HUDEP-2 (cell line): ENCODE measurements around the gene CACNA2D3.
"Not testable (repeated sequence)": the region's sequence is repeated elsewhere in the genome, so short reads cannot be mapped to it uniquely, and the experiment has no call there.

Experiments
- DNase-seq, 76 experiments: peaks; one replicate each; lab custom pipeline; 2025; ENCODE audit not compliant: unreplicated experiment in 76 of 76; lab: John Stamatoyannopoulos, UW

The CACNA2D3 gene

DNA sequence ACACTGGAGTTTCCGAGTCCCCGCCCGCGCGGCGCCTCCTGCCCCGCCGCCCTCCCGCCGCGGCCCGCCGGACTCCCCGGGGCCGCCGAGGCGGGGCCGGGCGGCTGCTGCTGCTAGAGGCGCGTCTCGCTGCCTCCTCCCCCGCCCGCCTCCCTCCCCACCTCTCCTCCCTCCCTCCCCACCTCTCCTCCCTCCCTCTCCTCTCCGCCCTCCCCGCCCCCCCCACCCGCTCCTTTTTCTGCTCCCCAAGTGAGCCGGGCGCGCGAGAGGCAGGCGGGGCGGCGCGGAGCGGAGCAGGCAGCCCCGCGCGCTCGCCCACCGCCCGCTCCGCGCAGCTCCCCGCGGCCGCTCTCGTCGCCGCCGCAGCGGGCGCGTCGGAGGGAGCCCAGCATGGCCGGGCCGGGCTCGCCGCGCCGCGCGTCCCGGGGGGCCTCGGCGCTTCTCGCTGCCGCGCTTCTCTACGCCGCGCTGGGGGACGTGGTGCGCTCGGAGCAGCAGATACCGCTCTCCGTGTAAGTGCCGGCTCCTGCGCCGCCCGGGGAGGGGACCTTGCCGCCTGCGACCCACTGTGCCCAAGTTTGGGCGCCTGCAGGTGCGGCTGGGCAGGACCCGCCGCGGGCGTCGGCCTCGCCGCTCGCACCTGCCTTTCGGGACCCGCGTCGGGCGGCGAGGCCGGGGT, at the start of gene CACNA2D3:
TSS of gene CACNA2D3 (plus strand) at position 229 of the 679 bp plus-strand sequence.
- peak in 5 of 76 experiments; percentile 1 to 4 (median 2) for DNase-seq

DNA sequence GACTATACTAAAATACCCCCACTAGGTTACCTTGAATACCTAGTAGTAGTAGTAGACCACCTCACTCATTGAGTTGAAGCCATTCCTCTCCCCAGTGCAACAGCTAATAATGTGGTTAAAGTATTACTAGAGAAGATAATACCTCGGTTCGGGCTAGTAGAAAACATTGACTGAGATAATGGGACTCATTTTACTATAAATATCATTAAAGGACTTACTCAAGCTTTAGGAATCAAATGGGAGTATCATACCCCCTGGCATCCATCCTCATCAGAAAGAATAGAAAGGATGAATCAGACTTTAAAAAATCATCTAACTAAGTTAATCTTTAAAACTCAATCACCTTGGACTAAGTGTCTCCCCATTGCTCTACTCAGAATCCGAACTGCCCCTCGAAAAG, 49.0 kb upstream of the CACNA2D3 start:
- DNase-seq: no peak

DNA sequence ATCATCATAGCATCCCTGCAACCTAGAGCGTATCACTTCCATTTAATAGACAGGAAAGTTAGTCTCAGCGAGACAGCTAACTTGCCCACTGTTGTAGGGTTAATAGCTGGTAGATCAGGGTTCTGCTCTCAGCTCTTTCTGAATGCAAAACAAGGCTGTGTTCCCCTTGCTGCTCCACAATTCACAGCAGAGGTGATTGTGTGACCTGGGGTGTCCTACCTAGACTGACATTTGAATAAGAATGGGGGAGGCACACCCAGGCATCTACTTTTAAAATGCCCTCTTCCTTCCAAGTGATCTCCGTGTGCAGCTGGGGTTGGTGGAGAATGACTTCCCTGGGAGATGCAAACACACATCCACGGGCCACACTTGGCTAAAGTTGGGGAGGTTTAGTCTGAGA, 43.0 kb upstream of the CACNA2D3 start:
- no peak for DNase-seq

DNA sequence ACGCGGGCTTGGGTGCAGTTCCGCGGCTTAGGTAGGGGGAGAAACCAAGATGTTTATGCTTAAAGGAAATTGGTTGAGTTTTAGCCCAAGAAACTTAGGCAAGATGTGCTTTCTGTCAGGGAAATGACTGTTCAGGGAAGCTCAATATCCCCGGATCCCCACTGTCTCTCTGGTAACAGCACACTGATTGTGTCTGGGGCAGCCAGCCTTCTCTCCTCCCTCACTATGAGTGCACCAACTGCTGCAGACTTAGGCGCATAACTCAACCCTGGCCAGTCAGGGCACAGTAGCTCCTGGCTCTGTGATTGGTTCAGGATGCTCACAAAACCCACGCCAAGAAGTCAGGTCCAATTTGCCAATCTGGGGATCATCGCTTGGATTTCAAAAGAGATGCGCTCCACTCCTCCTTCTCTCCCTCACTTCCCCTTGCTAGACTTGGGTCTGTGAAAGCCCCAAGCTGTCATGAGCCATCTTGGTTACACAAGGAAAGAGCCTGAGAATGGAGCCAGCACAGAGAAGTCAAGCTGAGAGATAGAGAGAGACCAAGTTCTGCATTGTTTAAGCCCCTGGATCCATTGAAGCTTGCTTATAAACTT, 42.5 kb upstream of the CACNA2D3 start:
- no peak for DNase-seq

DNA sequence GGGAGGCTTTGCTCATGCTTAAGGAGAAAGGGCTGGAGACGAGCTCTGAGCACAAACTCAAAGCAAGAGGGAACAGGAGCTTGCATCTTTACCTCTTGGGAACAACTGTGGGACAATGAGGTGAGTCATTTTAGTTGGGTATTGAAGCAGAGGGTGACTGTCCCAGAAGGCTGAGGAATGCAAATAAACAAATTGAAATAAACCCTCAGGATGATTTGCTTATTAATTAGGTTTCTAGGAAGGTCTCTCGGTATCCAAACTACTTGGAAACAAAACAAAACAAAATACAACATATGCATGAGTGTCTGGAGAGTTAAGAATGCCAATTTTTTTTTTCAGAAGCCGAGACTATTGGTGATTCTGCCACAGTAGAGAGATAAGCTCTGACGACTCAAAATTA, 38.4 kb upstream of the CACNA2D3 start:
- DNase-seq: no peak

DNA sequence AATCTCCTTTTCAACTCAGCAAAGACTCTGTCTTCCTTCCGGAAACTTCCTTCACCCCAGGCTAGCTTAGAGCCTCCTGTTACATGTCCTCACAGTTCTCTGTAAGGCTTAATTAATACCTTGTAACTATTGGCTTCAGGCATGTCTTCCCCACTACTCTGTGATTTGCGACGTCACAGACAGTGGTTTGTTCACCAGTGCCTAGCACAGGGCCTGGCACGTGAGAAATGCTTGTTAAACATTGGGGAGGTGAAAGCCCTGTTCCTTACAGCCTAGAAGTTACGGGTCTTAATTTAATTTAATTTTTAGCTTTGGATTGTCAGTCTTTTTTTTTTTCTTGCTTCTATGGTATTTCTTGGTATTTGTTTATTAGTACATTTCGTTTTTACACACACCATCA, 36.4 kb upstream of the CACNA2D3 start:
- no peak for DNase-seq

DNA sequence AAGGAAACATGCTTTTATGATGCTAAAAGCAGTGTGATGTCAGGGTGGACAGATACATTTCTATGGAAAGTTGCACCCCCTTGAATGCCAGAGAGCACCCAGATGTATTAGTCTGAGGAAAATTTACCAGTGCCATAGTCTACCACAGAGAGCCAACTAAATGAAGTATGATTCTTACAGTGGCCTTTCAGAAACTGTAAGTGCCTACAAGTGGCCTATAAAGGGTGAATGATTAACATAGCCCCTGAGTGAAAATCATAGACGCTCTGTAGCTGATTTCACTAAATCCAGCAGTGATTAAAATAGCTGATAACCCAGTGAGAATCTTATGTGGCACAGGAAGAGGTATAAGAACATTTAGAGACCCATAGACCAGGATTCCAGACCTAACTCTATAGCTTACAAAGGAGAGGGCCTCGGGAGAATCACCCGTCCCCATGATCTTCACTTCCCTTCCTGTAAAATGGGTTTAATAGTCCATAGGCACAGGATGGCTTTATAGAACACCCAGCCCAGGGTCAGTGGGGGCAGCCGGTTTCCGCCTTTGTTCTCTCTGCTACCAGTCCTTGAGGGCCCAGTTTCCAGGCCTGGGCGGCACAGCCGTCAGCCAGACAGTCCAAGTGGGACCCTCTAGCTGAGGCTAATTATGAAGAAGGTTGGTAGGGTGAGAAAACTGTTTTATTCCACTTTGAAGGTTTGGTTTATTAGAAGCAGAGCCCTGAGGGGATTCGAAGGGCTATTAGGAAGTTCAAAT, 35.5 kb upstream of the CACNA2D3 start:
- DNase-seq: no peak

DNA sequence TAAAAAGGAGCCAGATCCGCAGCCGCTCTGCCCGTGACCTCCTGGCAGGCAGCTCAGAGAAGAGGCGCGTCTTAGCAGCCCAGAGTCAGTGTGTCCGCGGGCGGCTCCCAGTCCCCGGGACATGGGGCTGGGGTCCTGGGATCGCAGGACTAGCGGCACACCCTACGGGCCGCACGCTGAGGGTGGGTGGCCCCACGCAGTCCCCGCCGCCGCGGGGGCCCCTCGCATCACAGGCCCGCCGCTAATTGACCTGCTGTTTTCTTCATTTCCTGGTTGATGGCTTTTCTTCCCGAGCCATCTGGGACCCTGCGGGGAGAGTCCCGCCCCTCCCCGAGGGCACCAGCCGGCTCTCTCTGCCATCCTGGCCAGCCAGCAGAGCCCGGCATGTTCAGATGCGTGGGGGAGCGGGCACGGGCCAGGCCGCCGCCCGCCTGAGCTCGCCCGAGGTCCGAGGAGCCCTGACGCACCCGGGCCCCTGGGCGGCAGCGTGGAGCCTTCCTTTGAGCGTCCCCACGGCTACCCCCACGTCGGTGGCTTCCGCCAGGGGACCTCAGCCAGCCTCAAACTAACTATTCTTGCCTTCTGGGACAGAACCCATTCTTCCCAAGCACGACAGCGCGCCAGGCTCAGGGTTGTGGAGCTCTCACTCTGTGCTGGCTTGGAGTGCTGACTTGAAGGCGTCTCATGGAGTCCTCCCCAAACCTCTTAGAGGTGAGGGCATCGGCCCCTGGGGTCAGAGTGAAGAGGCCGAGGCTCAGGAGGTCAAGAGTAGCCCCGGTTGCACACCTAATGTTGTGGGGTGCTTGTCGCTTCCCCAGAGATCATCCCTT, 34.6 kb upstream of the CACNA2D3 start:
- peak in 1 of 76 experiments; percentile 1 for DNase-seq

DNA sequence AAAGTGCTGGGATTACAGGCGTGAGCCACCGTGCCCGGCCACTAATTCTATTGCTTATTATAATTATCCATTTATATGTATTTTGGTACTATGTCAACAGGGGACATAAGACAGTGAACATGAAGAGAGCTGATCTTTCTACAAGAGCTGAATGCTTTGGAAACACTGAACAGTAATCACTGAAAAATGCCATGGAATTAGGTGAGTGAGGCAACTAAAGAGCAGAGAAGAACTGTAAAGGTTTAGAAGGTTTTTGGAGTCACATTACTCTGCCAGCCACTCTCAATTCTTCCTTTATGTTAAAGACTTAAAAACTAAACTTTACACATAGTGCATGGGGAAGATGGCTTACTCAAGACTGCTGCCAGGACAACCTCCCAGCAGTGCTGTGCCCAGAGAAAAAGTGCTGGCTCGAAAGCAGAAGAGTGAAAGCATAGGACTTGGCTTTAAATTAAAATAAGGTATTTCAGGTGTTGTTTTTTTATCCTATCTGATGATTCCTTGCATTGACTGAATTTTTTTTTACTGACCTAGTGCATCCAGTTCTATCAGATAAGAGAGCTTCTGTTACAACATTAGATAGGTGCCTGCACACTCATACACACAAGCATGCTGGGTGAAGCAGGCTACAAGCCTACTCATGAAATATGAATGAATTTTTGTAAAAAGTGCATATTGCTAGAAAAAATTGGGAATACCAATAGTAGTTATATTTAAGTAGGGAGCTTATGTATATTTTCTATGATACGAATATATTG, 28.7 kb upstream of the CACNA2D3 start:
- DNase-seq: no peak

DNA sequence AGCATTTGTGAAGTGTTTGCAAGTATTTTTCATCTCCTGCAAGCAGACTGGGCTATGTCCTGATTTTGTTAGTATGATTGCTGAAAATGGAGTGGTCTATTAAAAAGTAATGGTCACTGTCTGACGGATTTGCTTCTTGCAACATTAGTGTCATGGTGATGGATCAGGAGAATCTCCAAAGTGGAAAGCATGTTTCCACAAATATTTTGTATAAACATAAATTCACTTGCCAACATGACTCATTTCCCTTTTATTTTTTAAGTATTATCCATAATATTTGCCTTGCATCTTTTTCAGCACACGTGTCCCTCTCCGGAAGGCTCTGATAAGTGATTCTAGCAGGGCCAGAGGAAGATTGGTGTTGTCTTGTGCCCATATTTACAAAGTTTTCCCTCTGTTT, 27.4 kb upstream of the CACNA2D3 start:
- DNase-seq: no peak

DNA sequence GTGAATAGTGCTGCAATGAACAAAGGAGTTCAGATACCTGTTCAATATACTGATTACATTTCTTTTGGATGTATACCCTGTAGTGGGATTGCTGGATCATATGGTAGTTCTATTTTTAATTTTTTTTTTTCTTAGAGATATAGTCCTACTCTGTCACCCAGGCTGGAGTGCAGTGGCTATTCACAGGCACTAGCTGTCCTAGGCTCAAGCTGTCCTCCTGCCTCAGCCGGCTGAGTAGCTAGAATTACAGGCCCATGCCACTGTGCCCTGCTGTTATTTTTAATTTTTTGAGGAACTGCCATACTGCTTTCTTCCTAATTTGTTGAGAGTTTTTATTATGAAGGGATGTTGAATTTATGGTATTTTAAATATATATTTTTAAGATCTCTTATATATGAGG, 23.0 kb upstream of the CACNA2D3 start:
- no peak for DNase-seq

DNA sequence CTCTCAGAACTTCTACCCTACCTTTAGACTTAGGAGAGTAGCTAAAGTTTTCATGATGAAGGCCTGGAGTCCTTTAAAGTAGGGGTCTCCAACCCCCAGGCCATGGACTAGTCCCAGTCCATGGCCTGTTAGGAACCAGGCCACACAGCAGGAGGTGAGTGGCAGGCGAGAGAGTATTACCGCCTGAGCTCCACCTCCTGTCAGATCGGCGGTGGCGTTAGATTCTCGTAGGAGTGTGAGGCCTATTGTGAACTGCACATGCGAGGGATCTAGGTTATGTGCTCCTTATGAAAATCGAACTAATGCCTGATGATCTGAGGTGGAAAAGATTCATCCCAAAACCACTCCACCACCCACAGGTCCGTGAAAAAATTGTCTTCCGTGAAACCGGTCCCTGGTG, 18.3 kb upstream of the CACNA2D3 start:
- no peak for DNase-seq

DNA sequence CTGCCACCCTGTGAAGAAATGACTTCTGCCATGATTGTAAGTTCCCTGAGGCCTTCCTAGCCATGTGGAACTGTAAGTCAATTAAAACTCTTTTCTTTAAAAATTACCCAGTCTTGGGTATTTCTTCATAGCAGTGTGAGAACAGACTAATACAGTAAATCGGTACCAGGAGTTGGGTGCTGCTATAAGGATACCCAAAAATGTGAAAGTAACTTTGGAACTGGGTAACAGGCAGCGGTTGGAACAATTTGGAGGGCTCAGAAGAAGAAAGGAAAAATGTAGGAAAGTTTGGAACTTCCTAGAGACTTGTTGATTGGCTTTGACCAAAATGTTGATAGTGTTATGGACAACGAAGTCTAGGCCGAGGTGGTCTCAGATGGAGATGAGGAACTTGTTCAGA, 6.2 kb upstream of the CACNA2D3 start:
- not testable (repeated sequence) for DNase-seq

DNA sequence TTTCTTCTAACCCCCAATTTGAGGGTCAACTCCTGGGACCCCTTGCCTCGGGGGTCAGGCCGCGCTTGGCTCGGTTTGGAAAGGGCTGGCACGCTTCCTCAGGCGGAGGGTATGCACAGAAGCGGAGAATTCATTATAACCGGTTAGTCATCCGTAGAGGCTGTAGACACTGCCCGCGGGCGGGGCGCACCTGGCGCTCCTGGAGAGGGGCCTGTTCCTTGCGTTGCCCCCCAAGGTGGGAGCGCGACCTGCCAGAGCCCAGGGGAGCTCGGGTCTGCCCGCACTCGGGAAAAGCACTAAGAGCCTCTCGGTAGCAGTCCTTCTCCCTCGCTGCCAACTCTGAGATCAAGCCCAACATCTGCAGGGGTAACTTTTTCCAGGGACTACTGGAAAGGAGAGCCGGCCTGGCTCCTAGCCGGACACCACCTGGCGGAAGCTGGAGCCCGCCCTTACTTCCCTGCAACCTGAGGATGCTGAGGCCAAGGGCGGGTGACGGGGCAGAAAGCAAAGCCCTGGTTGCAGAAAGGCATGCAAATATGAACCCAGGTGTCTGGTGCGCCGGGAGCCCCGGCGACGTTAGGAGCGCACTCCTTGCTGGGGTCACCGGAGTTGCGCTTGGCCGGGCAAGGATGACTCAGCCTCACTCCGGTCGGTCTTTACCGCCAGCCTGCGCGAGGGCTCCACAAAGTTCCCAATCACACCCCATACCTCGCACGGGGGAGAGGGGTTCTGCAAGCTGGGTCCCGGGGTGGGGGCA, 1.5 kb upstream of the CACNA2D3 start:
- DNase-seq: no peak

DNA sequence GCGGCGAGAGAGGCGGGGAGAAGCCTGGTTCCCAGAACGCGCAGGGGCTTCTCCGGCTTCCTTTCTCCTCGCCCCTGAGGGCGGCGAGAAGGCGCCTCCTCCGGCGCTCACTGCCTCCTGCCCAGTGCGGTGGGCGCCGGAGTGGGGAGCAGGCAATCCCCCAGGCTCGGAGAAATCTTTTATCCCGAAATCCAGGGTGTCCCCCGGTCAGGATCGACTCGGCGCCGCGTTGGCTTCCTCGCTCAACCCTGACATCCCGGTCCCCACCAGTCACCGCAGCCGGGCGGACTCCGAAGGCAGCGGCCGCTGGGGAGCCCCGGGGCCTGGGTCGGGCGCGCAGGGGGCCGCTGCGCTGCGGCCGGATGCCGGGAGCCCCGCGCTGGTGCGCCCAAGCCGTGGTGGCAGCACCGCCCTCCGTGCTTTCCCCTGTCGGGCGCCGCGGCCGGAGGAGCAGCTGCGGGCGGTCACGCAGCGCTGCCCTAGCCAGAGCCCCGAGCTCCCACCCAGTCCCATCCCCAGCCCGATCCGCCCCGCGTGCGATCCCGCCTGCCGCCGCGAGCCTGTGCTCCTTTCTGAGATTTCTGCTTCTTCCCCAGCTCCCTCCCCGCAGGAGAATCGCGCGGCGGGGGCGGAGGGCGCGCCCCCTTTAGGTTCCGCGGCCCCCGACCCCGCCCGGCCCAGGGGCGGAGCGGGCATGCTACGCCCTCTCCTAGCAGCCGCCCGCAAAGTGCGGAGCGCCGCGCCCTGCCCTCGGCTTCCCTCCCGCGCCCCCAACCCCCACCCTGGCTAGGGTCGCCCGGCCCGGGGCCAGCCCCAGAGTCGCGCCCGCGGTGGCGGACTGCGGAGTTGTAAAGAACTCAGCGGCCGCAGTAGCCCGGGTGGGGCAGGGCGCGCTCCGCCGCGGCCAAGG, 683 bp upstream of the CACNA2D3 start:
- DNase-seq: no peak

DNA sequence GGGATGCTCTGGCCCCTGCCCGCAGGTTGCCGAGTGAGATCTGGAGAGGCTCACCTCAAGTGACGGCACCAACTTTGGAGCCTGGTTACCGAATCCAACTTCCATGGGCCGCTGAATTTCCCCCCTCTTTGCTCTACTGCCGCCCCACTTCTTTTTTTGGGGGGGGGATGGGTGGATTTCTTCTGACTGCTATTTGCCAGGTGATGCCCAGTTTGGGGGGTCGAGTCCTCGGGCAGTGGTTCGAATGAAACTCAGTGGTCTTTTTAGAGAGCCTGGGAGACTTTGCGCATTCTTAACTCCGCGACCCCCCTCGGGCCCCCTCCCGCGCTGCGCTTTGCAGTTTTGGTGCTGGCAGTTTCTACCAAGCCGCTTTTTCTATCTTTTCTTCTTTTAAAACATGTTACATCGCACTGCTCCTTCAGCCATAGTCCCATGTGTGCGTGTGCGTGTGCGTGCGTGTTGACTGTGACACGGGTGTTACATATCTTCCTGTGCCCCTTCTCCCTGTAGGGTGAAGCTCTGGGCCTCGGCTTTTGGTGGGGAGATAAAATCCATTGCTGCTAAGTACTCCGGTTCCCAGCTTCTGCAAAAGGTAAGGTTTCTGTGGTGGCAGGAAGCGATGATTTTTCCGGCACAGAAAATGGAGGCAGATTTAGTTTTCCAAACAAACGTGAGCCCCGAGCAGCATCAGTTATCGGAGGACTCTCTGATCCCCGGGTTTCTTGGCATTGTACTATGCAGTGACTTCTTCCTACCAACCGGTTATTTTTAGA, 837 bp downstream of the CACNA2D3 start:
- no peak for DNase-seq

DNA sequence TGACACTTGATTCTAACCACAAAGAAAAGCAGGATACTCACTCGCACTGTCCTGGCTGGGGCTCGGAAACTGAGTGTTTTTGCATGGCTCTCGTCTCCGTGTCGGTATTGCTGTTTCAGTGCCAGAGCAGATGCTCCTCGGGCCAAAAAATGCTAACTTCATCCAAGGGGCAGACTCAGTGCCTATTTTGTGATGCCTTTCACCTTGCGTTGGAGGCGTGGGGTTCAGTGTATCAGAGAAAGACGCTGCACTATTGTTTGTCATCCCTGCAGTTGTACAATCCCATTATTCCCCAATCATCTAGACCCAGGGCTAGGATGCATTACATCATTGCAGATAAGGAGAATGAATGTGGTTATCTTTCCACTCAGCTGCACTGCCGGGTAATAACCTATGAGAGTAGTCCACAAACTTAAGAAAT, 1.4 kb downstream of the CACNA2D3 start:
- DNase-seq: no peak

DNA sequence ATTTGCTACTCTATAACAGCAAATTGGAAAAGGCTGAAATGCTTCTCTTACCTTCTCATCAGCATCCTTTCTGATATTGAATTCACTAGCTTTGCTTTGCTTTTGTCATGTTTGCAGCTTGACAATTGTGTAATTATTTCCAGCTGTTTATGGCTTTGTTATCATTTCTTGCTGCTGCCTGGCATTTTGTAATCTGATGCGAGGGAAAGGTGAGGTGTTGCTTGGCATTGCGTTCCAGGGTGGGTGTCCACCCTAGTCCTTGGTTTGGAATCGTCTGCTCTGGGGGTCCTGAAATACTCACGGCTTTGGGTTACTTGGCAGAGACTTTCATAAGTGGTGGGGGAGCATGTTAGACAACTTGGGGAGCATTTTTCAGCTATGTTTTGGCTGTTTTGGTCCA, 2.9 kb downstream of the CACNA2D3 start:
- no peak for DNase-seq
